ENCODE data around the gene MIPOL1.
"Not testable (repeated sequence)": the region's sequence is repeated elsewhere in the genome, so short reads cannot be mapped to it uniquely, and the experiment has no call there.

Gene MIPOL1

GRCh38 chr14:37172936-37173614, 24.7 kb upstream of the MIPOL1 start:
- H3K4me3 ChIP-seq (ENCODE audit: low read depth, low read length): no peak overlapping the region
- no peak for DNase-seq (ENCODE audit: low read depth)
- TF ChIP-seq MYC (IDR thresholded peaks at IDR 0.05; ENCODE audit: low read depth, low read length): no peak
- TF ChIP-seq POLR2A (IDR thresholded peaks at IDR 0.05; ENCODE audit: extremely low read depth, insufficient read length): no peak
- TF ChIP-seq CTCF (IDR thresholded peaks at IDR 0.05; ENCODE audit: low read depth, low read length): no peak
- TF ChIP-seq MAX (IDR thresholded peaks at IDR 0.05; ENCODE audit: low read depth, low read length): no peak

- TF ChIP-seq POLR2A (IDR thresholded peaks at IDR 0.05; ENCODE audit: extremely low read depth, insufficient read length) (no peak), MYC (IDR thresholded peaks at IDR 0.05; ENCODE audit: low read depth, low read length) (no peak), CTCF (IDR thresholded peaks at IDR 0.05; ENCODE audit: low read depth, low read length) (no peak), MAX (IDR thresholded peaks at IDR 0.05; ENCODE audit: low read depth, low read length) (no peak)
- H3K4me3 ChIP-seq (ENCODE audit: low read depth, low read length): no peak overlapping the region
- no peak for DNase-seq (ENCODE audit: low read depth)
These were observed 17.7 kb upstream of the MIPOL1 start for GRCh38 chr14:37179896-37180502.

GRCh38 chr14:37180886-37181285, 16.9 kb upstream of the MIPOL1 start:
- not testable (repeated sequence) for DNase-seq (ENCODE audit: low read depth)

GRCh38 chr14:37181441-37181840, 16.3 kb upstream of the MIPOL1 start:
- H3K4me3 ChIP-seq (ENCODE audit: low read depth, low read length): no peak overlapping the region
- no peak for TF ChIP-seq CTCF (IDR thresholded peaks at IDR 0.05; ENCODE audit: low read depth, low read length)
- DNase-seq (ENCODE audit: low read depth): no peak

More at GRCh38 chr14:37180886-37181285, 16.9 kb upstream of the MIPOL1 start:
- H3K4me3 ChIP-seq (ENCODE audit: low read depth, low read length): not testable (repeated sequence)

GRCh38 chr14:37184520-37184919, 13.2 kb upstream of the MIPOL1 start:
- not testable (repeated sequence) for DNase-seq (ENCODE audit: low read depth); H3K4me3 ChIP-seq (ENCODE audit: low read depth, low read length)

- no peak overlapping the region for H3K4me3 ChIP-seq (ENCODE audit: low read depth, low read length)
- TF ChIP-seq MAX (IDR thresholded peaks at IDR 0.05; ENCODE audit: low read depth, low read length): no peak
- TF ChIP-seq MYC (IDR thresholded peaks at IDR 0.05; ENCODE audit: low read depth, low read length): no peak
- TF ChIP-seq CTCF (IDR thresholded peaks at IDR 0.05; ENCODE audit: low read depth, low read length): no peak
- TF ChIP-seq POLR2A (IDR thresholded peaks at IDR 0.05; ENCODE audit: extremely low read depth, insufficient read length): no peak
These were observed 12.1 kb upstream of the MIPOL1 start for GRCh38 chr14:37185670-37186069.

GRCh38 chr14:37186865-37187264, 10.9 kb upstream of the MIPOL1 start:
- no peak for TF ChIP-seq MAX (IDR thresholded peaks at IDR 0.05; ENCODE audit: low read depth, low read length)
- DNase-seq (ENCODE audit: low read depth): no peak
- H3K4me3 ChIP-seq (ENCODE audit: low read depth, low read length): no peak overlapping the region

More at GRCh38 chr14:37185670-37186069, 12.1 kb upstream of the MIPOL1 start:
- no peak for DNase-seq (ENCODE audit: low read depth)
